GM19328 (cell line): Measurements from ENCODE around the gene NUP214.
"Not testable (repeated sequence)": the region's sequence is repeated elsewhere in the genome, so short reads cannot be mapped to it uniquely, and the experiment has no call there.

Experiments used
- ATAC-seq: cut with Tn5 transposase; IDR thresholded peaks from one replicate; pipeline ENCODE4 v1.9.1; 2021; ENCODE audit warnings: mild to moderate bottlenecking, moderate library complexity; ENCODE audit not compliant: unreplicated experiment

Gene NUP214

DNA sequence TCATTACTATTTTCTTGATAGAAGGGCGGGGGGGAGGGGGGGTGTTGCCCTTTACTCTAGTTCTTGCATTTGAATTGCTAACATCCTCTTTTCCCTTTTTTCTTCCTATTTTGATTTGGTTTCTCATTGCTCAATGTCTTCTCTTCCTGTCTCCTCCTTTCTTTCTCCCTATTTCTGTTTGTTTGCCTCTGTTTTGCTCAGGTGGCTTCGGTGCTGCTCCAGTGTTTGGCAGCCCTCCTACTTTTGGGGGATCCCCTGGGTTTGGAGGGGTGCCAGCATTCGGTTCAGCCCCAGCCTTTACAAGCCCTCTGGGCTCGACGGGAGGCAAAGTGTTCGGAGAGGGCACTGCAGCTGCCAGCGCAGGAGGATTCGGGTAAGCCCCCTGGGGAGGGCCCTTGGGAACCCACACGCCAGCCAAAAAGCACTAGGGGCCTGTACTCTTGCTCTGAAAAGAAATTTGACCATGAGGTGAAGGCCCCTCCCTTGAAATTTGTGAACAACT lies 102.6 kb downstream of the NUP214 start:
- no peak for ATAC-seq

DNA sequence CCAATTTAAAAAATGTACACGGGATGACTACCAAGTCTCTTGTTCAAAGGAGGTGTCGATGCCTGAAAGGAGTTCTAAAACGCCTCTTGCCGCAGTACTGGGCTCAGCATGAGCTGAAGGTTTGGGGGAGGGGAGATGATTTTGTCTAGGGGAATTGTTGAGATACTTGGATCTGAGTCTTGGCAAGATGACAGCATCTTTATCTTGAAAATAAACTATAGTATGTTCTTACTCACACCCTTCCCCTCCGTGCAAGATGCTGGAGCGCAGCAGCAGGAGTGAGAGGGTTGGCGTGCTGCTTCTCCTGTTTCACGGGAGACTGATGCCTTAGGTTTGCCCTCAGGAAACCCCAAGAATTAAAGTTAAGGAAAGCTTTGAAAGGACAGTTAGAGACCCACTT lies 103.6 kb downstream of the NUP214 start:
- no peak for ATAC-seq

DNA sequence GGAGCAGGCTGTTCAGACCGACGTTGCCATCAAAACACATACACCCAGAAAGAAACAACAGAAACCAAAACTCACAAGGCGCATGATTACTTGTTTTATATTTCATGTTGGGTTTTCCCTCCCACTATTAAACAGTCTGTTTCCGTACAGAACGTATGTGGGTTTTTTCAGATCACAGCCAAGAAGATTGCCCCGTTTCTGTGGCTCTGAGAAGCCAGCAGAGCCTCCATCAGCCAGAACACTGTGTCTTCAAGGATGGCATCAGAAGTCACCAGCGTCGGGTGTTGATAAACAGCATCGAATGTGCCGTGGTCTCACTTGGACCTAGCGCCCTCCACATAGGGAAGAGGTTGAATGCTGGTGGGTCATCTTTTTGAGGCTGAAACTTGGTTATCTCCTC lies 108.2 kb downstream of the NUP214 start:
- no peak for ATAC-seq

DNA sequence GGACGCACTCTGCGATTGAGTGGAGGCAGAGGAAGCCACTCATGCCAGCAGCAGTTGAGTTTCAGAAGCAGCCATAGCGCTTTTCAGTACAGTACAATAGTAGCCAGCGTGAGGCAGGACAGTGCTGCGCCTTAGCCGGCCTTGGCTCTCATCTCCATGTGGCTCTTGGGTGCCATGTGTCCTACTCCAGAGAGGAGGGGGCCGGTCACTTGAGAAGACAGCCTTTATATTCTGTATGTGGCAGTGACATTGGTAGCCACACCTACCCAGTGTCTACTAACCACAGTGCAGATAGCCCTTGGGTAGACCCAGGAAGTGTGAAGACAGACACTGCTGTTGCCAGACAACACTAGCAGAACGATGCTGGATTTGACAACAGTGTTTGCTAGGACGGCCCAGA lies 108.6 kb downstream of the NUP214 start:
- no peak for ATAC-seq

DNA sequence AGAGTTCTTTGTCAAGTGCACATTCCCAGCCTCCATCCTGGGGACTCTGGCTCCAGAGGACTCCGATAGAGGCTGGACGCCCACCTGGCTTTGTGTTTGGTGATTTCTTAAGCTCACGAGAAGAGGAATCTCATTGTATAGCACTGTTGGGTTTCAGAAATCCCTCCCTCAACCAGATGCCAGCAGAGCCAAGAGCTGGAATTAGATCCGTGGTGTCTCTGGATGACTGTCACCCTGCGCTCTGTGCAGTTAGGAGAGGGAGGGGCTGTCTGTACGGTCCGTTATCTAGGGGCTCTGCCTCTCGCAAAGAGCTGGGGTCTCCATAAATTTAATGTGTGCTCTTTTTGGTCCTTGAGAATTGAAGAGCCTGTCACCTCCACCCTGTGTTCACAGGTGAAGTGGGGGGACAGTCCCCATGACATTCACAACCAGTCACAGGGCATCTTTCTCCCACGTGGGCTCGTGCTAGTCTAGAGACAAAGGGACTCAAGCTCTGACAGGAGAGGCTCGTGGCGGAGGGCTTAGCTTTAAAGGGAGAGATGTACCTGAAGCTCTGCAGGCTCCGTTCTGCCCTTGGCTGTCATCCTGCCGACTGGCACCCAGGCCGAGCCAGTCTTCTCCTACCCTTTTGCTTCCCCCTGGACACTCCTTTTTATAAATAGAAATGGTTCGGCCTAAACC lies 109.6 kb downstream of the NUP214 start:
- ATAC-seq = no peak

DNA sequence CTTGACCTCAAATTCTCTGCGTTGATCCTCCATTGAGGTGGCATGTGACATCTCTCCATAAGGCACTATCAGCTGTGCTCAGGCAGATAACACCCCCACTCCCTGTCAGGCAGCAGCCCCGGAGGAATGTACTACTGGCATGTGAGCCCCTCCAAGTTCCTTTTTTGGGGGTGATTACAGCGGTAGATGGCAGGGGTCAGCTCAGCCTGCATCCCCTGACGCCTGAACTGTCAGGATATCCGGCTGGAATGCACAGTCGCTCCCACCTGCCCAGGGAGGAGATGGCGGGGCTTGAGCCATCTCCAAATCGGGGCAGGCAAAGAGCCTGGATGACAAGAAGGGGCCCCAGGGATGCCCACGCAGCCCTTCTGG lies 110.1 kb downstream of the NUP214 start:
- no peak for ATAC-seq

DNA sequence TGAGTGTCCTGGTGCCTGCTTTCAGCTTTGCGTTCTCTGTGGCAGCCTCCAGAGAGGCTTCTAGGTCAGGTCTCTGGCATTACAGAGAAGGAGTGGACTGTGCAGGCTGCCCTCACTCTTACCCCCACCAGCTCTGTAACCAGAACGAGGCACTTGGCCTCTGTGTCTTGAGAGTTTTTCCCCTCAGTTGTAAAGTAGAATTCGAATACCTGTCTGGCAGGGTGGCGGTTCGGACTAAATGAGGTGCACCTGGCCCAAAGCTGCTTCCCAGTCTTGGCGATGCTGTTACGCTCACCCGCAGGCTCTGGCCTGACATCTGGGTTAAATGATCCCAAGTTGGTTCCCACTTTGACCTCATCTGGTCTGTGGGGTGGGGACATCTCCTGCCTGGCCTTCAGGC lies 110.8 kb downstream of the NUP214 start:
- ATAC-seq = no peak

DNA sequence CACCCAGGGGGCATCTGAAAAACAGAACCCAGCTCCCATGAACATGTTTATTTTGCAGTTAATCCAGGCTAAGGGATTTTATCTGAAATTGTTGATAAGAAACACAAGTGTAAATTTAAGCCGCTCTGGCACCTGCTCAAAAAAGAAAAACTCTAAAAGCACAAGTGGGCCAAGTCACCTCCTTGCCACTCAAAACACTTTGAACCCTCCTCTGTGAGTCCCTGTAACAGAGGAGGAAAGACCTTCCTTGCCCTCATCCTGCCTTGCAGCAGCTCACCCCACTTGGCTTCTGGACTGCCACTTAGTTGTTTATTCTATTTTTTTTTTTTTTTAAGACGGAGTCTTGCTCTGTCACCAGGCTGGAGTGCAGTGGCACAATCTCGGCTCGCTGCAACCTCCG lies 111.4 kb downstream of the NUP214 start:
- ATAC-seq = no peak

DNA sequence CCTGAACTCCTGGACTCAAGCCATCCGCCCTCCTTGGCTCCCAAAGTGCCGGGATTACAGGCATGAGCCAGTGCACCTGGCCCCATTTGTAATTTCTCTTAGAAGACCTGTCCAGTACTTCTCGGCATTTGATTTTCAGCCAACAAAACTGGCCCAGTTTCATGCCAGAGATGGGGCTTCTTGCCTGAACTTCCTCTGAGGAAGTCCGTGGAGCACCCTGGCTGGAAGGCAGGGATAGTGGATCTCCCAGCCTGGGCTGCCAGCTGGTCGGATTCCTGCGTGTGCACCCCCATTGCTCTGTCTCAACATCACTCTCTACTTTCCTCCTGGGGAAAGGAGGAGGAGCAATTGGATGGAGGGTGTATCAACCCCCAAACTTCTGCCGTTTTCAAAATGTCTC lies 111.9 kb downstream of the NUP214 start:
- no peak for ATAC-seq

DNA sequence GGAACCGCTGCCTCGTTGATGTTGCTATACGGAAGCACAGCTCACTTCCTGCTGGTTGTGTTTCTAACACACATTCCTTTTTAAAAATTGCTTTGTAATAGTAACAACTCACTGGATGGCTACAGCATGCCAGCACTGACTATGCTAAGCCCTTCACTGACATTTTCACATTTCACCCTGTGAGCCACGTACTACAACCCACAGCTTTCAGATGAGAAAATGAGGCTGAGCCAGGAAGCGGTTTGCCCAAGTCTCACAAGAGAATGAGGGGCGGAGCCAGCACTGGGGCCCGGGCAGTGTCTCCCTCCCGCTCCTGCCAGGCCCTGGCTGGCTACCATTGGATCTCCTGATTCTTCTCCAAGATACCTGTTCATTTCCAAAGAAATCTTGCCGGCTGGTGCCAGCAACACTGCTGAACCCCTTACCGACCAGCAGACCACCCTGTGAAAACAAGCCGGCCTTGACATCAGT lies 112.6 kb downstream of the NUP214 start:
- no peak for ATAC-seq

DNA sequence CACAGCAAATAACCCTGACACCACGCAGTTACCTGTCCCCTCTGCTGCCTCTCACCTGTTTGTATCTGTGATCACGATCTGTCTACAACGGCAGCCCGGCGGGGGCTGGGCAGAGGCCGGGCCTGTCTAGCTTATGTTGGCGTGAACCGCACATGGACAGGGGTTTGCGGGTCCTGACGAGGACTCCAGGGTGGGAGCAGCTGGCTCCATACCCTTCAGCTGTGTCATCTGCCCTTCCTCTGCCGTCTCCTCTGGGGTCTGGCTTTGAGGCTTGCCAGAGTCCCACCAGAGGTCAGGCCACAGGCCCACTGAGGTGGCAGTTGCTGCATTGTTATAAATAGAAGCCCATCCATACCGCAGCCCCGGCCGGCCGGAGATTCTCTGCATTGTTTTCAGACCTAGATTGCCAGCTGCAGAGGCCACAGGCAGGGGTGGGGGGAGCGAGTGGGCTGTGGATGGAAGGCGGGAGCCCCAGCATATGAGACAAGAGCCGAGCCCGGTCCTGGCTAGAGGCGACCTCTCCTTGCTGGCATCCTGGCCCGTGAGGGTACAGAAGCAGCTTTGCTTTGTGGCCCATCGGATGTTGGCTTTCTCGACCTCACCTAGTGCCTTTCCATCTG lies 113.1 kb downstream of the NUP214 start:
- no peak for ATAC-seq

DNA sequence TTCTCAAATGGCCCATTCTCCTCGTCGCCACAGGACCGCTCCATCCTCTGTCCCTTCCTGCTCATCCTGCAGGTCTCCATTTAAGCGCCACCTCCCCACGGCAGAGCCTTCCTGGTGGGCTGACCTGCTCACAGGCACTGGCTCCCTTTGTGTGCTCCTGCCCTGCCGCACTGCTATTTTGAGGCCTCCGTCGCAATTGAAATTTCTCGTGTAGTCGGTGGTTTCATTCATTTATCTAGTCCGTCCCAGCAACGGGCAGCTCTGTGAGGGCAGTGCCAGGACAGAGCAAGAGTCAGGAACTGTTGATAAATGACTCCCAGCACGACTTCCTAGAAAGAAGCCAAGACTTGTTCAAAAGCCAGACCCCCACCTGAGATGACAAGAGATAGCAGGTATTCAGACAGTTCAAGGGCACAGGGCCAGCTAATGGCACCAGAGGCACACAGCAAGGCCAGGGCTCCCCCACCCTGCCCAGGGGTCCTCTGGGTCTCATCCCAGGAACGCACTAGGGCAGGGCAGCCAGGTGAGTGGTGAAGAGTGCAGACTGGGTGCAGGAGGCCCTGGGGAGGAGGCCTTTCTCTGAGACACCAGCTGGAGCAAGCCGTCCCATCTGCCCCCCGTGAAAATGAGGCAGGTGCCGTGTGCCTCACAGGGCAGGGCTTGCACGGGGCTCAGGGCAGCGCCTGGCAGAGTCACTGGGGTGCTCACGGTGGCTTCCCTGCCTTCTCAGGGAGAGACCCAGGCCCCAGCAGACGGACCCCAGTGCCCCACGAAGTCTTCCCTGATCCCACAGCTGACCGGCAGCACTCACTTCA lies 114.0 kb downstream of the NUP214 start:
- no peak for ATAC-seq

DNA sequence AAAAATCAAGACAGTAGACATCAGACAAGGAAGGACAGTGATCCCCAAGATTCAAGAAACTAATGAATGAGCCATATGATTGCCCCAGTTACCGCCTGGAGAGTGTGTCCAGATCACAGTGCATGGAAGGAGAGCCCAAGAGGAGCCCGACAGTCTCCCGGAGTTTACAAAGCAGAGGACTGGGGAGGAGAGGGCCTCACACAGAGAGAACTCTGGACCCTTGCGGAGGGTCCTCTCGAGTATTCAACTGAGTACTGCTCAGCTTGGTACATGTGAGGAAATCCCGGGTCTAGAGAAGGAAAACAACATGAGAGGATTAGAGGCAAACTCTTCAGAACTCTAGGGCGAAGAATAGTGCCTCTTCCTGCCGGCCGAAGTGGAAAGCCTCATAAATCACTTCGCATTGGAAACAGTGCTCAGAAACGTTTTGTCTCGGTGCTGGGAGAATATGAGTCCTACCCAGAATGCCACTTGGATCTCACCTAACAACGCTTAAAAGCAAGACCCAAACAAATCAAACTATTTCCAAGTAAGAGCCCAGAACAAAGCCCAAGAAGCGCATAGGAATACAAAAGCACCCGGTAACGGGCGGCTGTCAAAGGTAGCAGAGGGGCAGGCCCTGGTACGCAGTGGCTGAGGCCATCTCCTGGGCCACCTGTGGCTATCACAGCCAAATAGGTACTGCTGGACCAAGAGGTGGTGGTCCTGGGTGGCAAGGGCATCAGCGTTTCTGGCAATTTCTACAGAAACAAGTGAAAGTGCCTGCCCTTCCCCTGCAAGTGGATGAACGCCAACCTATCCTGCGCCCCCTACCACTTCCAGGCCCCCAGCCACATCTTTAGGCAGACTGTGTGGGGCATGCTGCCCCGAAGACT lies 114.9 kb downstream of the NUP214 start:
- ATAC-seq = no peak

DNA sequence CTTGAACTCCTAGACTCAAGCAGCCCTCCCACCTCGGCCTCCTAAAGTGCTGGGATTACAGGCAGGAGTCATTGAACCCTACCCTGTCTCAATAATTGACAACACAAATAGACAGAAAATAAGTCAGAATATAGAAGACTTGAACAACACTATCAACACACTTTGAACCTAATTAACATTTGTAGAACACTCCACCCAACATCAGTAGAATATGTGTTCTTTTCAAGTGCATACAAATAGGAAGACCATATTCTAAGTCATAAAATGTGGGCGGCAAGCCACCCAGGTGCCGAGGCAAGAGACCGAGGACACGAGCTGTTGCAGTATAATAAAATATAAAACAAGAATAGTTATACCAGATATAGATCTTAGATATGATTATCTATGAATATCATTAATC lies 118.9 kb downstream of the NUP214 start:
- ATAC-seq = not testable (repeated sequence)

DNA sequence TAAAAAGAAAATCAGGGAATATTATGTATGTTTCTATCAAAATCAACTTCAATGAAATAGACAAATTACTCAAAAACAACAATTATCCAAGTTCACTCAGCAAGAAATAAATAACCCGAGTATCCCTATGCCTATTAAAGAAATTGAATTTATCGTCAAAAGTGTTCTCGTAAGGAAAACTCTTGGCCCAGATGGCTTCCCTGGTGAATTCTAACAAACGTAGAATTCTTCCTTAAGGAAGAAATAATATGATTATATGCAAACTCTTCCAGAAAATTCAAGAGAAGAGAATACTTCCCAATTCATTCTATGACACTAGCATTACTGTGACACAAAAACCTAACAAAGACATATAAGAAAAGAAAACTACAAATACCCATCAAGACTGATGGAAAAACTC lies 121.2 kb downstream of the NUP214 start:
- ATAC-seq = no peak

DNA sequence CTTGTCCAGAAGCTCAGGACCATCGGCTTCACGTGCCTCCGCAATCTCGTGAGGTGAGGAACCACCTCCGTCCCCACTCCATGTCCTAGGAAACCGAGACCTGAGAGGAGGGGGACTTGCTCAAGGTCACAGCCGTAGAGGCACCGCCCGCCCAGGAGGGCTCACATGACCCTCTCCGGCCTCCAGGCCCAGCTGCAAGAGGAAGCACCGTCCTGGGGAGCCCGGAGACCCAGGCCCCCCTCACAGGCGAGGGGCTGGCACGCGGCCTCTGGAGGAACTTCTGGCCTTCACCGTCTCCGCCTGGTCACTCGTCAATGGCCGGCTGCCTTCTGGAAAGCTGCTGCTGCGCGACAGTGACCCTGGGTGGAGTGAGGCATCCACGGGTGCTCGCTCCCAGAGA lies 126.7 kb downstream of the NUP214 start:
- ATAC-seq = no peak

DNA sequence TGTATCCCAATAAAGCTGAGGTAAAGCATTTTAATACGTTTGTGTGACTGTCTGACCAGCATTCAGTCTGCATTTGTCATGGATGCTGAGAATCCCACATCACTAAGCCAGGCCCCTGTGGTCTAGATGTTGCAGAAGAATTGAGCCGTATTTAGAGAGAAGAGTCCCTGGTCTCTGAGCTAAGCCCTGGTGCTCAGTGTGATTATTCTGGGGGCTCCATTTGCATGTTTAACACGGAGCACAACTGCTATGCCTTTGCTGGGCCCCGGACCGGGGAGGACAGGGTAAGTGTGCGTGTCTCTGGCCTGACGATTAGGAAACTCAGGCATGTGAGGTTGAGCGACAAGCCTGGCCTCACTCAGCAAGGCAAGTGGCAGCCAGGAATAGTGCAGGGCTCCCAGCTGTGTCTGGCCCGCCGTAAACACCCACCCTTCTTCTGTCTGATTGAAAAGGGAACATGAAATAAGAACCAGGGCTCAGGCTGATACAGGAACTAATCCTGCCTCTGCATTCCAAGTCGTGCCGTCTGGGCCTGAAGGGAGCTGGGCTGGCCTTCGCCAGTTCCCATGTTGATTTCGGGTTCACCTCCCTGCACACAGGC lies 128.6 kb downstream of the NUP214 start:
- no peak for ATAC-seq

DNA sequence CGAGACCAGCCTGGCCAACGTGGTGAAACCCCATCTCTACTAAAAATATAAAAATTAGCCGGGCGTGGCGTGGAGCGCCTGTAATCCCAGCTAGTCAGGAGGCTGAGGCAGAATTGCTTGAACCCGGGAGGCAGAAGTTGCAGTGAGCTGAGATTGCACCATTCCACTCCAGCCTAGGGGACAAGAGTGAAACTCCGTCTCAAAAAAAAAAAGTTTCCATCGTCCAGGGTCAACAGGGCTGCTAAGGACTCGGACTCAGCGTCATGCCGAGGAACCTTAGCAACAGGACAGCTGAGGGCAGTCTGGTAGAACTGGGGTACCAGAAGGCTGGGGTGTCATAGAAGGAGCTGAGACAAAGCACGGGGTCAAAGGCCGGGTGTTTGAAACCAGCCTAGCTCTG lies 129.2 kb downstream of the NUP214 start:
- no peak for ATAC-seq

DNA sequence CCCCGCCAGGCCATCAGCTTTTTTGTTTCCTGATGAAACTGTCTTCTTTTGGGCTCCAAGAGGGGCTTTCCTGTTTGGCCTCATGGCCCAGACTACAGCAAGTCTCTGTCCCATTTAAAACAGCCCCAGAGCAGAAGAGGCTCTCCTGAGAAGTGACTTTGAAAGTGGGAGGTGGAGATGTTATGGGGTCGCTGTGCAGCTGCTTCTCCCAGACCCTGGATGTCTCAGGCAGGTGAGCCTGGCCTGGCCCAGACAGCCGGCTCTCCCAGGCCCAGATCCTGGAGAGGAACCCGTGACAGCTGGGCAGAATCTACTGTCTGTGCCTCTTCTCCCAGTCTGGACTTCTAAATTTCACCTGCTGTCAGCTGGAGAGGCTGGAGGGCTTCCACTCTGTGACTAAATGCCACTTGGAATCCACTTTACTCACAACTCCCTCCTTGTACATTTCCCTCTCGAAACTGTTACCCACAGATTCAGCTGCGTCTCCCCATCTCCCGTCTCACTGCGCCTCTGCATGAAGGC lies 130.4 kb downstream of the NUP214 start:
- no peak for ATAC-seq
